AG10803 (cell line): ENCODE results near the gene SLC17A2.

Experiments used
- DNase-seq: peaks from one replicate; pipeline ENCODE4 v3.0.0; 2010; ENCODE audit warnings: low read depth
- H3K4me3 ChIP-seq: 2 replicates; pipeline ENCODE4 v1.5.1; 2011; ENCODE audit warnings: mild to moderate bottlenecking, low read length, control low read depth
- TF ChIP-seq, protein P1 (sequence below): conservative IDR thresholded peaks from 2 replicates; pipeline ENCODE4 v1.5.1; 2011; ENCODE audit warnings: mild to moderate bottlenecking, low read length, control low read depth, inconsistent platforms

Gene SLC17A2

GRCh38 chr6:25903467-25904099 lies 26.9 kb downstream of the SLC17A2 start:
- TF ChIP-seq, protein P1, sequence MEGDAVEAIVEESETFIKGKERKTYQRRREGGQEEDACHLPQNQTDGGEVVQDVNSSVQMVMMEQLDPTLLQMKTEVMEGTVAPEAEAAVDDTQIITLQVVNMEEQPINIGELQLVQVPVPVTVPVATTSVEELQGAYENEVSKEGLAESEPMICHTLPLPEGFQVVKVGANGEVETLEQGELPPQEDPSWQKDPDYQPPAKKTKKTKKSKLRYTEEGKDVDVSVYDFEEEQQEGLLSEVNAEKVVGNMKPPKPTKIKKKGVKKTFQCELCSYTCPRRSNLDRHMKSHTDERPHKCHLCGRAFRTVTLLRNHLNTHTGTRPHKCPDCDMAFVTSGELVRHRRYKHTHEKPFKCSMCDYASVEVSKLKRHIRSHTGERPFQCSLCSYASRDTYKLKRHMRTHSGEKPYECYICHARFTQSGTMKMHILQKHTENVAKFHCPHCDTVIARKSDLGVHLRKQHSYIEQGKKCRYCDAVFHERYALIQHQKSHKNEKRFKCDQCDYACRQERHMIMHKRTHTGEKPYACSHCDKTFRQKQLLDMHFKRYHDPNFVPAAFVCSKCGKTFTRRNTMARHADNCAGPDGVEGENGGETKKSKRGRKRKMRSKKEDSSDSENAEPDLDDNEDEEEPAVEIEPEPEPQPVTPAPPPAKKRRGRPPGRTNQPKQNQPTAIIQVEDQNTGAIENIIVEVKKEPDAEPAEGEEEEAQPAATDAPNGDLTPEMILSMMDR, result no peak
- DNase-seq, result no peak
- H3K4me3 ChIP-seq, result no peak overlapping the region

DNA sequence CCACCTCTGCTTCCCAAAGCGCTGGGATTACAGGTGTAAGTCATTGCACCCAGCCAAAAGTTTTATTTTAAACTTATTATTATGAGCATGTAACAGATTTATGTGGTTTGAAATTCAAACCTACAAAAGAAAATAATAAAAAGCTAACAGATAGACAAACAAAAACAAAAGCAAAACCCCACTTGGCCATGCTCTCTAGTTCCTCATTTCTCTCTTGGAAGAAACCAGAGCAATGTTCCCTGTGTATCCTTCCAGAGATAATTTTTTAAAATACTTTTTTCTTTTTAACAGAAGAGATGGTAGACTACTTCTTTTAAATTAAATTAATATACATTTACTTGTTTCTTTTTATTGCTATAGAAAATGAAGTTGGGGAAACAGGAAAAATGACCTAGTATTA lies 28.4 kb downstream of the SLC17A2 start:
- no peak overlapping the region for H3K4me3 ChIP-seq
- TF ChIP-seq, protein P1, result no peak
- DNase-seq, result no peak

GRCh38 chr6:25900843-25901242 lies 29.6 kb downstream of the SLC17A2 start:
- TF ChIP-seq, protein P1, result no peak
- no peak overlapping the region for H3K4me3 ChIP-seq
- DNase-seq, result no peak

- TF ChIP-seq, protein P1, result no peak
- H3K4me3 ChIP-seq, result no peak overlapping the region
- DNase-seq, result no peak
These were observed 30.7 kb downstream of the SLC17A2 start for GRCh38 chr6:25899580-25900408.

DNA sequence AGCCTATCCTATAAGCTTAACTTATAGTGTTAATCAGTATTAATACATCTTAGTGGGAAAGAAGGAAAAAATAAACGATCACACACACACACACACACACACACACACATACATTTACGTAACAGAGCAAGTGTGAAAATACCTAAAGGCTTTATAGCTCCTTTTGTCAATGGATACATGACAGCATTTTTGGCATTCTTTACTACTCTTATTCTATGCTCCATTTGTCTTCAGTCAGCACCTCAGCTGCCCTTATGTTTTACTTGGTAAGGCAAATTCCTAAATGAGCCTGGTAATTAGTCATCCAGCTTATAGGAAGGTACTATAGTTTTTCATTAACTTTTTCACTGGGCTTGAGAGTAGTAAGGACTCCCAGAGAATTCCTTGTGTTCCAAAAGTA lies 31.4 kb downstream of the SLC17A2 start:
- TF ChIP-seq, protein P1, result no peak
- H3K4me3 ChIP-seq, result no peak overlapping the region
- no peak for DNase-seq

DNA sequence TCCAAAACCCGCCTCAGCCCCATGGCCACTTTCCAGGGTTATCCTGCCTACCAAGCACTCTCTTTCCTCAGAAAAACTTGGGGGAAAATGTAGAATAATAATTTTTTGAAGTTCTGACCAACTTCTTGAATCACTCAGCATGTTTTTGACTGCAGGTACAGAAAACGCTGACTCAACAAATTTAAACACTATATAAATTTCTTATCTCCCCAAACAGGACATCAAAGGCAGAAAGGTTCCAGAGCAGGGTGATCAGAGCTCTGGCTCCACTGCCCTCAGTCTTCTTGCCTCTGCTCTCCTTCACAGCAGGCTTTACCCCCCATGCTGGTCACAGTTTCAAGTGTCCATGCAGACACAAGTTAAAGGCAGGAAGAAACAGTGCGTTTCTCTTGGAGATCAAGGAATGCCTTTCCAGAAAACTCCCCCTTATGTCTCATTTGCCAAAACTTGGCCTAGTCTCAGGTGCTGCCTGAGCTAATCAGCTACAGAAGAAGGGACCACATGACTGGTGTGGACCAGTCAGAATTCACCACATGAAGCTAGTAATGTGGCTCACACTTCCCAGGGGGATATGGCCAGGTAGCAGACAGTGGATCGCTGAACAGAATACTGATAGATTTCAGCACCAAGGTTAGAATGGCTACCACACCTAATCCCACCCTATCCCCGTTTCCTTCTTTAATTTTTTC lies 32.1 kb downstream of the SLC17A2 start:
- TF ChIP-seq, protein P1, result no peak
- no peak overlapping the region for H3K4me3 ChIP-seq
- DNase-seq, result no peak
